Activated CD4-positive, CD25-positive, alpha-beta regulatory T cell treated with anti-CD3 and anti-CD28 coated beads, Interleukin-2, amount 50 U/mL, for 72 hours (primary cell): ENCODE data around the gene ZNF655.

ENCODE experiments used
- DNase-seq: peaks from one replicate; pipeline ENCODE4 v3.0.0; 2021

ZNF655 gene

DNA sequence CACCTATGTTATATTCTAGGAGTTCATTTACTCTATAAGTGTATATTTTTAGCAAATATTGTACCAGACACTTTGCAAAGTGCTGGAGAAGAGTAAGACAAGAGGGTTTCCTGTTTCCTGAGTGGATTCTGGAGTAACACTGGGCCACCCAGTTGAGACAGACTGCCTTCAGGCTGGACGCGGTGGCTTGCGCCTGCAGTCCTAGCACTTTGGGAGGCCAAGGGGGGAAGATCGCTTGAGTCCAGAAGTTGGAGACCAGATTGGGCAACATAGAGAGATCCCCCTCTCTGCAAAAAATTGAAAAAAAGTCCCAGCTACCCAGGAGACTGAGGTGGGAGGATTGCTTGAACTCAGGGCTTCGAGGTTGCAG is 57.5 kb downstream of the ZNF655 start:
- DNase-seq = no peak

DNA sequence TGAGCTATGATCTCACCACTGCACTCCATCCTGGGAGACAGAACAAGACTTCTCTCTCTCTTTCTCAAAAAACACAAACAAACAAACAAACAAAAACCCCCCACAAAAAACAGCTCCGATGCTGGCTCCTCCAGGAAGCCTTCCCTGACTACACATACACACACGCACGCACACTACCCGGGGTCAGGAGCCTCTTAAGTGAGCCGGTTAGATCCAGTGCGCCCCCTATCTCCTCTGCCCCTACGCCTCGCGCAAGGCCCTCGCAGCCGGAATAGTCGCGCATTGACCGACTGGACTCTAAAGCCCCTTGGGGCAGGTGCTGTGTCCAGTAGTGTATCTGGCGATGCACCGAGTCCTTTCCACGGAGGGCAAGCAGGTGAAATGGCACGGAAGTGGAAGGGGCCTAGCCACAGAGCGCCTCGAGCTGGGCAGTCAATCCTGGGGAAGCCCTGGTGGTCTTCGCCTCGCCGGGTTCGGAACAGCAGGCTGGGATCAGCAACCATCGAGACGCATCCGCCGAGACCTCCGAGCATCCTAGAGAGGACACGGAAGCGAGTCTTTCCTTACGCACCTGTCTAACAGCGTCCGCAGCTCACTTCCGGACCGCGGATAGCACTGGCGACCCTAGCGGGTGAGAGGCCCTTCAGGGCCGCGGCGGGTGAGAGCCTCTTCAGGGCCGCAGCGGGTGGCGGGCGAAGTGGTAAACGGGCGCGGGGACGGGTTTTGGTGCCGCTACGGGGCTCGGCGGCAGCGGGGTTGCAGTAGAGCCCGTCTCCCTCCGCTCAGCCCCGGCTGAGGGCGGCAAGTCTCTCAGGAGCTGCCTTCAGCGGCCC is 58.1 kb downstream of the ZNF655 start, which contains the start of gene ZSCAN25:
ZSCAN25 (plus strand) TSS at position 588 of the 833 bp plus-strand sequence. CDS start 2,661 bp downstream, outside the sequence.
- peak; percentile 77 for DNase-seq

DNA sequence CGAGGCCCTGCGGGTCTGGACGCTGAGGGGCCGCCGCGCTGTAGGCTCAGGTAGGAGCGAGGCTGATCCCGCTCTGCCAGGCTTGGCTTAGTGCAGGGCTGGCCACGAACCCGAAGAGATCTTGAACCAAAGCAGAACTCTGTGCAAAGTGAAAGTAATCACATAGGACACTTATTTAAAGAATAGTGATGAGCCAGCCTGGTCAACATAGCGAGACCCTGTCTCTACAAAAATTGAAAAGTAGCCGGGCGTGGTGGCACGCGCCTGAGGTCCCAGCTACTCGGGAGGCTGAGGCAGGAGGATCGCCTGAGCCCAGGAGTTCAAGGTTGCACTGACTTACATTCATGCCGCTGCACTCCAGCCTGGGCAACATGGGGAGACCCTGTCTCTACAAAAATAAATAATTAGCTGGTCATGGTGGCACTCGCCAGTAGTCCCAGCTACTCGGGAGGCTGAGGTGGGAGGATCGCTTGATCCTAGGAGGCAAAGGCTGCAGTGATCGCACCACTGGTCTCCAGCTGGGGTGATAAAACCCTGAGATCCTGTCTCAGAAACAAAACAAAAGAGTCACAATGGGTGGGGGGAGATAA is 58.8 kb downstream of the ZNF655 start:
- DNase-seq = no peak

DNA sequence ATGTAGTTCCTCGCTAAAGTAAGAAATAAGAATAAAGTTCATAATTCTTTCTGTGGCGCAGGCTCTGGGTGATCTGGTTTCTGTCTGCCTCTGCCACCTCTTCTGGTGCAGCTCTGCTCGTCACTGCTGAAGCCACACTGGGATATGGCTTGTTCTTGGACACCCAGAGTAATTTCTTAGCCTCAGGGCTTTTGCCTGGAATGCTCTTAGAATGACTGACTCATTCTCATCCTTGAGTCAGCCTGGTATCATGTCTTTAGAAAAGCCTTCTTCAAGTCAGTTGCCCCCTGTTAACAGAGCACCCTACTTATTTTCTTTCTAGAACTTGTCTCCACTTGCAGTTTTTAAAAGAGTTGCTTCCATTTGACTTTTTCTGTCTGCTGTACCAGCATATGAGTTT is 60.3 kb downstream of the ZNF655 start:
- no peak for DNase-seq

DNA sequence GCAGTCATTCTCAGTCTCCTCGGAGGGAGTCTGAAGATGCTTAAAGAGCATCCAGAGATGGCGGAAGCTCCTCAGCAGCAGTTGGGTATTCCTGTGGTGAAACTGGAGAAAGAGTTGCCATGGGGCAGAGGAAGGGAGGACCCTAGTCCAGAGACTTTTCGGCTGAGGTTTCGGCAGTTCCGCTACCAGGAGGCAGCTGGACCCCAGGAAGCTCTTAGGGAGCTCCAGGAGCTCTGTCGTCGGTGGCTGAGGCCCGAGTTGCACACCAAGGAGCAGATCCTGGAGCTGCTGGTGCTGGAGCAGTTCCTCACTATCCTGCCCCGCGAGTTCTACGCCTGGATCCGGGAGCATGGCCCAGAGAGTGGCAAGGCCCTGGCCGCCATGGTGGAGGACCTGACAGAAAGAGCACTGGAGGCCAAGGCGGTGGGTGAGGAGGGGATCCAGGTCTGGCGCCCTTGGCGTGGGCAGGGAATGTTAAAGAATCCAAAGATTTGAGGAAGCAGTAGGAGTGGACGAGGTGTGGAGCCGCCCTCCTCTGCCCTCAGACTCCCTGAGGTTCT is 61.2 kb downstream of the ZNF655 start:
- DNase-seq = no peak

DNA sequence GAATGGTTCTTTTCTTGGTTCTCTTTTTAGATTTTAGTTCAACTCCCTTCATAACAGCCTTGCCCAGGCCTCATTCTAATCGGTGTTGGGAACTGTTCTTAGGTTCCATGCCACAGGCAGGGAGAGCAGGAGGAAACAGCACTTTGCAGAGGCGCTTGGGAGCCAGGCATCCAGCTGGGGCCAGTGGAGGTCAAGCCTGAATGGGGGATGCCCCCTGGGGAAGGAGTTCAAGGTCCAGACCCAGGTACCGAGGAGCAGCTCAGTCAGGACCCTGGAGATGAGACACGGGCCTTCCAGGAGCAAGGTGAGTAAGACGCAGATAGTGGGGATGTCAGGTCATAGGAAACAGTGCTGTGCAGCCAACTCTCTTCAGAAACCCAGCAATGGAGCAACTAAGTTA is 62.8 kb downstream of the ZNF655 start:
- no peak for DNase-seq

DNA sequence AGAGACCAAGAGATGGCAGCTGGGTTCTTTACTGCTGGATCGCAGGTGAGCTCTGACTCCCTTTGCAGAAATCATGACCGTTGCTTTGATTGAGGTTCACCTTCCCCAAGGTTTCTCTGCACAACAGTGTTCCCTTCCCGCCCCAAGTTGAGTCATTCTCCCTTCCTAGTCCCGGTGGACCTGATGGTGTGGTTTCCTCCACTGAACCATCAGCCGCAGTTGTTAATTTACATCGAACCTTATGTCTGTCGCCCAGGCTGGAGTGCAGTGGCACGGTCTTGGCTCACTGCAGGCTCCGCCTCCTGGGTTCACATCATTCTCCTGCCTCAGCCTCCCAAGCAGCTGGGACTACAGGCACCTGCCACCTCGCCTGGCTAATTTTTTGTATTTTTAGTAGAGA is 64.2 kb downstream of the ZNF655 start:
- no peak for DNase-seq

DNA sequence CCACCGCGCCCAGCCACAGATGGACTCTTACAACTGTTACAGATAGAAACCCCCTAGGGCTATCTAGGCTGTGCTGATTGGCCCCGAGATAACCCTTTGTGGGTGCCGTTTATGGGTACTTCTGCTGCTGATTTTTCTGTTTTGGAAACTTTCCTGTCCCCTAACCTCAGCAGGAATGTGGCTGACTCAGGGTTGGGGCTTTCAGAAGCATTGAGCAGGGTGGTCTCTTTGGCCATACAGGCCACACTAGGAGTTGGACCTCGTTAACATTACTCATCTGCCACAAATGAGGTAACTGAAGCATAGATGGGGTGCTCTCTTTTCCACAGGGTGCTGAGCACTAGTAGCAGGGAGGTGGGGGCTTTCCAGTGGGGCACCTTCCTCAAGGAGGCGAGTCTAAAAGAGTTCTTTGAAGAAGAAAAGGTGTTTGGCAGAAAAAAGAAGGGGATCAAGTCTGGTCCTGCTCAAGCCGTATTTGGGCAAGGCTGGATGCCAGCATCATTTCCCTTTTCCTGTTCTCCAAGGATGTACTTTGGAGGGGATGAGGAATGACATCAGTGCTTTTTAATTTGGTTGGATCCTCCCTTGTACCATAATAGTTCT is 64.8 kb downstream of the ZNF655 start:
- DNase-seq = no peak

DNA sequence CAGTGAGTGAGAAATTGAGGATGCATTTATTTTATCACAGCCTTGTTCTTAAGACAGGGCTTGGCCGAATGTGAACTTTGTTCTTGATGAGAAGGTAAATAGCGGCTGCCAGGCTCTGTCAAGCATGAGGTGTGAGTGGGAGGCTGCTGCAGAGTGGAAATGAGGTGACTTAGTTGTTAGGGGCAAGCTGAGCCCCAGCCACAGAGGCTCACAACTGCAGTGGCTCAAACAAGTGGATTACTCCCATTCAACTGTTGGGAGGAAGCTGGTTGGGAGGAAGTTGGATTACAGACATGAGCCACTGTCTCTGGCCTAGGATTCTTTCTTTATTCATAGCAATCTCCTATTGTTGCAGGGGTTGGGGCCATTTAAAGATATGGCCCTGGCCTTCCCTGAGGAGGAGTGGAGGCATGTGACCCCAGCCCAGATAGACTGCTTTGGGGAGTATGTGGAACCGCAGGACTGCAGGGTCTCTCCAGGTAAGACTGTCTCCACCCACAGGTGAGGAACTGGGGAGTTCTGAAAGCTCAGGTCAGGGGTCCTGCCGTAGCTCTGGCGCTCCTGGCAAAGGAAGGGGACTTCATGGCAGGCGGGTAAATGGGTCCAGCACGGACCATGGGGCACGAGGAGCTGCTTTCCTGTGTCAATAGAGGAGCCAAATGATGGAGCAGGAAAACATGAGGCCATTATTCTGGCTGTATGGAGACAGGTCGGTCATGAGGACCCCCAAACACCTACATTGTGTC is 65.4 kb downstream of the ZNF655 start:
- DNase-seq = no peak

DNA sequence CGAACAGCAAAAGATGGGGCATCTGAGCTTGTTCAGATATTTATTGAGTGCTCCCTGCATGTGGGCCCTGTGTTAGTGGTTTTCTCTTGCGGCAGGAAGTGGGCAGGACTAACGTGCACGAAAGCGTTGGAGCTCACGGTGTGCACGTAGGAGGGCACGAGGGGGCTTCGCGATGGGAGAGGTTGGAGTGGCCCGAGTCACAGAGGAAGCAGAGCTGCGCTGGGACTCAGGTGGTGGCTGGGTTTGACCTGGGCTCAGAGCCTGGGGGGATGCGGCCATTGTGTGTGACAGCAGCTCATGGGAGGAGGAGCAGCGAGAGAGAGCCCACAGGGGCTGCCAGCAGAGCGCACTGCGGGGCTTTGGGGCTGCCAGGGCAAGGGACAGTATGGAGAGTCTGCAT is 66.0 kb downstream of the ZNF655 start:
- DNase-seq = peak; percentile 60

DNA sequence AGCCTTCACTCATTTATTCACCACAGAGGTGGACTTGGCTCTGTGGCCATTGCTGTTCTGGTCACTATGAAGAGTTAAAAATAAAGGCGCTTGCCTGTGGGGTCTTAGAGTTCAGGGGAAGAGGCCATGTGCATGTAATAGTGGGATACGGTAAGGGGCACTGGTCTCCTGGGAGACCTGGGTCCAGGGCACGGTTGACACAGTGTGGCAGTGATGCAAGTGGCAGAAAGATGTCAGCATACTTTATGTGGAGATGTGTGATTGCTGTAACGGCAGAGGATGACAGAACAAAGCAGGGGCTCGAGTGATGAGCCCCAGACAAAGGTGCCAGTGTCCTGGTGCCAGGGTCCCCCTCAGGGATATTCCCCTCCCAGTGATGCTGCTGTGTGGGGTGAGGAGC is 66.9 kb downstream of the ZNF655 start:
- DNase-seq = no peak

DNA sequence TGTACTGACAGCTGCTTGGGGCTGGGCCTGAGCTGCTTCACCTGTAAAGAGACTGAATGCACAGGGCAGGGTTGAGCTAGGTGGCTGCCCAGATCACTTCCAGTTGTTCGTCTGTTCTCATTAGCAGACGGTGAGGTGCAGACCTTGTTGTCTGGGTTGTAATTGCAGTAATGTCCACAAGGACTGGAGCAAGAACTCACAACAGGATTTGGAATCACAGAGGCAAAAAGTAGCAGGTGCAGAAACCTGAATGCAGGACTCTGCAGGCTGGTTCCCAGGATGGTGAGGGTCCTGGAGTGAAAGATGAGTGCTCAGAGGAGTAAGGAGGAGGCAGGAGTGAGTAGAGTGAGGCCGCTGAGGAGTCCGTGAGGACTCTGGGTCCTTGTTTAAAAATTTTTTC is 67.5 kb downstream of the ZNF655 start:
- DNase-seq = no peak
